H1 (cell line): Measurements from ENCODE around the gene EML1. TPM values are rescaled to one million over a fixed set of nuclear protein-coding genes. Genes with fewer than 3 reads are reported as not detected.

ENCODE experiments used
- CTCF ChIA-PET: fragments of 300-600 bp; sonication (Branson Sonifier 250); formaldehyde crosslinking; loops from one replicate; lab custom pipeline; 2021; ENCODE audit not compliant: partially characterized antibody; lab: Charles Lee
- POLR2A ChIA-PET: fragments of 300-600 bp; sonication (Branson Sonifier 250); formaldehyde crosslinking; loops from one replicate; lab custom pipeline; 2021; ENCODE audit warnings: inconsistent platforms; ENCODE audit not compliant: partially characterized antibody; lab: Charles Lee
- DNase-seq, 2 experiments: peaks; one replicate each; pipeline versions ENCODE4 v3.0.0 to v3.0.0-alpha.2; 2010 to 2022; ENCODE audit warnings: low spot score in 2 of 2, low read depth in 1 of 2, mixed read lengths in 1 of 2
- FAIRE-seq: peaks from 2 replicates; lab custom pipeline; 2011; peaks lifted over from hg19 to GRCh38; lab: Jason Lieb, UNC
- H2AFZ ChIP-seq: 2 replicates; pipeline ENCODE4 v1.8.1; 2012; ENCODE audit warnings: low read length, inconsistent platforms
- H2AK5ac ChIP-seq: 2 replicates; pipeline ENCODE4 v1.6.1; 2013; ENCODE audit warnings: low read depth, low read length
- H2BK120ac ChIP-seq: replicated peaks from 2 replicates; pipeline ENCODE3; 2013; ENCODE audit warnings: low read depth, low read length, inconsistent platforms
- H2BK12ac ChIP-seq: 2 replicates; pipeline ENCODE4 v1.6.1; 2013; ENCODE audit warnings: low read depth, low read length
- H2BK15ac ChIP-seq: 2 replicates; pipeline ENCODE4 v1.6.1; 2013; ENCODE audit warnings: low read length
- H2BK20ac ChIP-seq: 2 replicates; pipeline ENCODE4 v1.6.1; 2013; ENCODE audit warnings: low read length
- H2BK5ac ChIP-seq: 2 replicates; pipeline ENCODE4 v1.6.1; 2013; ENCODE audit warnings: low read depth, low read length
- H3K14ac ChIP-seq: 2 replicates; pipeline ENCODE4 v1.6.1; 2013; ENCODE audit warnings: inconsistent platforms; ENCODE audit not compliant: insufficient read length
- H3K18ac ChIP-seq: 2 replicates; pipeline ENCODE4 v1.6.1; 2013; ENCODE audit warnings: low read length; ENCODE audit errors: extremely low read depth
- H3K23ac ChIP-seq: 2 replicates; pipeline ENCODE4 v1.6.1; 2013; ENCODE audit warnings: inconsistent platforms; ENCODE audit not compliant: insufficient read length
- H3K23me2 ChIP-seq: 2 replicates; pipeline ENCODE4 v1.6.1; 2013; ENCODE audit warnings: low read depth, low read length
- H3K27ac ChIP-seq: 2 replicates; pipeline ENCODE4 v1.6.1; 2011; ENCODE audit warnings: low read depth, low read length, inconsistent platforms
- H3K27me3 ChIP-seq, 4 experiments: replicated peaks in 1 of 4; 1 replicate in 1 of 4; 2 replicates in 3 of 4; pipeline versions ENCODE4 v1.6.1 to v1.8.1; 2011 to 2013; ENCODE audit warnings: low read length in 3 of 4, mild to moderate bottlenecking in 3 of 4, inconsistent platforms in 2 of 4, mixed read lengths in 2 of 4, moderate library complexity in 1 of 4; ENCODE audit not compliant: control insufficient read depth in 3 of 4, insufficient read depth in 3 of 4; ENCODE audit errors: extremely low read depth in 1 of 4
- H3K36me3 ChIP-seq, 4 experiments: 2 replicates each; pipeline versions ENCODE4 v1.6.1 to v1.8.1; 2011 to 2013; ENCODE audit warnings: mild to moderate bottlenecking in 4 of 4, low read length in 3 of 4, moderate library complexity in 2 of 4, control low read depth in 1 of 4, inconsistent platforms in 1 of 4; ENCODE audit not compliant: insufficient read depth in 4 of 4, control insufficient read depth in 2 of 4
- H3K4ac ChIP-seq: replicated peaks from 2 replicates; pipeline ENCODE3; 2013; ENCODE audit warnings: low read length, low read depth, mixed read lengths, inconsistent platforms; ENCODE audit not compliant: insufficient read length
- H3K4me1 ChIP-seq, 4 experiments: replicated peaks in 1 of 4; 1 replicate in 1 of 4; 2 replicates in 3 of 4; pipeline versions ENCODE4 v1.6.1 to v1.8.1; 2011 to 2013; ENCODE audit warnings: low read length in 3 of 4, inconsistent platforms in 2 of 4, mixed read lengths in 1 of 4; ENCODE audit not compliant: insufficient read depth in 4 of 4, control insufficient read depth in 3 of 4
- H3K4me2 ChIP-seq, 2 experiments: 2 replicates each; pipeline versions ENCODE4 v1.6.1 to v1.8.1; 2011 to 2013; ENCODE audit warnings: low read depth in 2 of 2, low read length in 2 of 2, control low read depth in 1 of 2, inconsistent platforms in 1 of 2, mild to moderate bottlenecking in 1 of 2; ENCODE audit not compliant: insufficient read depth in 1 of 2
- H3K4me3 ChIP-seq, 4 experiments: fragments of 200-600, 300-600 bp in 1 of 4; sonication (generic), shearing (Covaris generic), sonication (Bioruptor Twin) in 1 of 4; 2 replicates each; pipeline versions ENCODE4 v1.5.1 to v1.8.1; 2011 to 2016; ENCODE audit warnings: low read length in 4 of 4, low read depth in 3 of 4, control low read depth in 2 of 4, inconsistent platforms in 2 of 4, mild to moderate bottlenecking in 2 of 4, mixed read lengths in 1 of 4, moderate library complexity in 1 of 4; ENCODE audit not compliant: insufficient read depth in 2 of 4; ENCODE audit errors: extremely low read depth in 1 of 4
- H3K56ac ChIP-seq: replicated peaks from 2 replicates; pipeline ENCODE3; 2013; ENCODE audit warnings: low read depth, mild to moderate bottlenecking, mixed read lengths, low read length, inconsistent platforms; ENCODE audit not compliant: insufficient read length
- H3K79me1 ChIP-seq: 2 replicates; pipeline ENCODE4 v1.6.1; 2013; ENCODE audit warnings: low read depth, low read length, control low read depth
- H3K79me2 ChIP-seq, 2 experiments: 2 replicates each; pipeline versions ENCODE4 v1.6.1 to v1.8.1; 2012 to 2013; ENCODE audit warnings: low read length in 2 of 2, mild to moderate bottlenecking in 2 of 2, inconsistent platforms in 1 of 2; ENCODE audit not compliant: insufficient read depth in 2 of 2, control insufficient read depth in 1 of 2
- H3K9ac ChIP-seq, 4 experiments: replicated peaks in 1 of 4; 1 replicate in 1 of 4; 2 replicates in 3 of 4; pipeline versions ENCODE4 v1.6.1 to v1.8.1; 2011 to 2013; ENCODE audit warnings: low read depth in 3 of 4, low read length in 3 of 4, control low read depth in 2 of 4, mild to moderate bottlenecking in 2 of 4, moderate library complexity in 2 of 4, inconsistent platforms in 1 of 4; ENCODE audit errors: extremely low read depth in 1 of 4
- H3K9me3 ChIP-seq, 2 experiments: 2 replicates each; pipeline versions ENCODE4 v1.6.1 to v1.8.1; 2012 to 2013; ENCODE audit warnings: mild to moderate bottlenecking in 2 of 2, moderate library complexity in 2 of 2, control low read depth in 1 of 2, inconsistent platforms in 1 of 2, low read depth in 1 of 2, low read length in 1 of 2, mixed read lengths in 1 of 2; ENCODE audit not compliant: insufficient read depth in 2 of 2
- H4K20me1 ChIP-seq, 2 experiments: replicated peaks in 1 of 2; 2 replicates each; pipeline versions ENCODE3 to v1.8.1; 2011 to 2013; ENCODE audit warnings: inconsistent platforms in 2 of 2, low read length in 2 of 2, mild to moderate bottlenecking in 1 of 2; ENCODE audit not compliant: insufficient read depth in 2 of 2, control insufficient read depth in 1 of 2
- H4K5ac ChIP-seq: 2 replicates; pipeline ENCODE4 v1.6.1; 2013; ENCODE audit warnings: low read length, low read depth, mixed read lengths, inconsistent platforms; ENCODE audit not compliant: insufficient read length
- H4K8ac ChIP-seq: 2 replicates; pipeline ENCODE4 v1.8.0; 2013; ENCODE audit warnings: mild to moderate bottlenecking, moderate library complexity, low read length, inconsistent platforms; ENCODE audit not compliant: insufficient read depth; ENCODE audit errors: extremely low read depth
- H4K91ac ChIP-seq: replicated peaks from 2 replicates; pipeline ENCODE3; 2013; ENCODE audit warnings: low read length, mixed read lengths, inconsistent platforms; ENCODE audit not compliant: insufficient read length
- CHD1 ChIP-seq: IDR thresholded peaks from 2 replicates; pipeline ENCODE4 v1.6.1; 2012; ENCODE audit warnings: low read depth, low read length, improper control_type of control experiment
- CTBP2 ChIP-seq: IDR thresholded peaks from 2 replicates; pipeline ENCODE4 v1.7.0; 2011; ENCODE audit warnings: borderline replicate concordance, mild to moderate bottlenecking, moderate library complexity, mixed read lengths, low read length; ENCODE audit not compliant: insufficient read depth, insufficient read length
- HDAC6 ChIP-seq: IDR thresholded peaks from one replicate; pipeline ENCODE4 v1.7.1; 2012; ENCODE audit warnings: low read depth, mild to moderate bottlenecking, inconsistent platforms, low read length, moderate library complexity
- KDM5A ChIP-seq: fragments of 200-600 bp; IDR thresholded peaks from 2 replicates; pipeline ENCODE4 v1.7.1; 2012; ENCODE audit warnings: mild to moderate bottlenecking, low read length, inconsistent platforms, mixed read lengths
- MAFK ChIP-seq: IDR thresholded peaks from 2 replicates; pipeline ENCODE4 v1.6.1; 2012; ENCODE audit warnings: low read depth, mild to moderate bottlenecking, improper control_type of control experiment, low read length
- POLR2A ChIP-seq, 2 experiments: IDR thresholded peaks; 1 replicate in 1 of 2; 2 replicates in 1 of 2; pipeline ENCODE4 v1.6.1; 2011; ENCODE audit warnings: low read depth in 2 of 2, low read length in 2 of 2, mild to moderate bottlenecking in 2 of 2; ENCODE audit errors: control extremely low read depth in 1 of 2
- SAP30 ChIP-seq: fragments of 300-600 bp; sonication (generic); IDR thresholded peaks from 2 replicates; pipeline ENCODE4 v1.7.1; 2012; ENCODE audit warnings: low read length, moderate library complexity, mild to moderate bottlenecking, inconsistent platforms; ENCODE audit not compliant: insufficient read depth, insufficient replicate concordance
- SIN3A ChIP-seq, 2 experiments: IDR thresholded peaks in 1 of 2; conservative IDR thresholded peaks in 1 of 2; 2 replicates each; pipeline ENCODE4 v1.6.1; 2011 to 2012; ENCODE audit warnings: low read length in 2 of 2, improper control_type of control experiment in 1 of 2, low read depth in 1 of 2, mild to moderate bottlenecking in 1 of 2
- TAF1 ChIP-seq: IDR thresholded peaks from 2 replicates; pipeline ENCODE4 v1.6.1; 2011; ENCODE audit warnings: mild to moderate bottlenecking, low read depth, low read length
- TBP ChIP-seq: IDR thresholded peaks from 2 replicates; pipeline ENCODE4 v1.6.1; 2011; ENCODE audit warnings: low read depth, low read length, improper control_type of control experiment
- YY1 ChIP-seq: IDR thresholded peaks from 2 replicates; pipeline ENCODE4 v1.6.1; 2011; ENCODE audit warnings: low read depth, mild to moderate bottlenecking, low read length
- WGBS, 2 experiments: shearing (Covaris generic) in 1 of 2; methylation state at CpG; one replicate each; pipeline versions ENCODE4 v1.1.6 to v1.1.7; 2013 to 2015; ENCODE audit warnings: low lambda C conversion rate in 2 of 2, mixed read lengths in 2 of 2, inconsistent platforms in 1 of 2, low coverage in 1 of 2, missing lambda C conversion rate in 1 of 2; ENCODE audit not compliant: insufficient replicate concordance in 2 of 2, insufficient coverage in 1 of 2, insufficient read length in 1 of 2; ENCODE audit errors: extremely low coverage in 1 of 2, missing lambda C conversion rate in 1 of 2; 5-methylcytosine and 5-hydroxymethylcytosine counted together
- polyA plus RNA-seq, 7 experiments: library from polyadenylated mRNA; depleted of rRNA in 3 of 7; stranded (reverse) in 5 of 7; unstranded in 2 of 7; fragments of >200 nt in 5 of 7; fragments of 200-250 nt in 2 of 7; gene quantifications; 1 replicate in 5 of 7; 2 replicates in 1 of 7; 4 replicates in 1 of 7; pipeline versions ENCODE4 v1.2.1 to v1.2.3, GENCODE V29; 2011 to 2013; ENCODE audit warnings: missing spikeins in 2 of 7, mixed read lengths in 2 of 7
- total RNA-seq: library from RNA; stranded (reverse); fragmentation: NEBNext Ultra II Directional; extraction: Animal tissue kit (Norgen Biotek cat#: 25700); gene quantifications from 2 replicates; pipeline ENCODE4 v1.2.1, GENCODE V29; 2021

Gene EML1
- total and polyA plus RNA-seq, 2 of the 8 experiments (the other 6 are each of a cell fraction or from before 2014, with no cell fraction given) = 11.1 to 24.7 TPM

DNA sequence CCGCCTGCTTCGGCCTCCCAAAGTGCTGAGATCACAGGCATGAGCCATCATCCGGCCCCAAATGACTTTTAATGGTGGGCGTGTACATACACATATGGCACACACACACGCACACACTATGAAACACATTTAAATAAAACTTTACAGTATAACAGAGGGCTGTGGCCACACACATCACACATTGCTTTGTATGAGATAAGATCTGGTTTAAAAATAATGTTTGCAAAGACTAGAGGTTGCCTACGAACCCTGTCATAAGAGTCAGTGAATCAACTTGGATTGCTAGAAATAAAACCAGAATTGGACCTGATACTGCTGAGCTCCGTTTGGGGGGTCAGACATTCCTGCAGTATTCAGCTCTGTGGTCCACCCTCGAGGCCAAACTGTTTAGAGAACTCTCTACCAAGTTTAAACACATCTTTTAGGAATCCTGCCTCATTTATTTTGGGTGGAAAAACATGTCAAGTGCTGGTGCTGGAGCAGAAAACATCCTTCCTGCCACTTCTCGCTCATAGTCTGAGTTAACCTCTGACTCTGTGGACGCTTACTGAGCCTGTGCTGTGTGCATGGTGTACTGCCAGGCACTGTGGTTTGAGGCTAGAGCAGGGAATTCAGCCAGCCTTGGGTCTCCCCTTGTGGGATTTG is 47.8 kb upstream of the EML1 start:
- peaks cover 4 to 13% (median 6%) of the 10 kb centered on the region in 4 experiments for H3K4me1 ChIP-seq
- H3K9me3 ChIP-seq = no peaks in the 10 kb centered on the region
- H2BK20ac ChIP-seq = peak overlapping the region; percentile 80
- TF ChIP-seq CHD1 (no peak), SAP30 (no peak), YY1 (no peak), KDM5A (no peak), MAFK (no peak), TAF1 (no peak), HDAC6 (no peak), SIN3A (conservative IDR thresholded peaks at IDR 0.05 in 1 of 2, IDR thresholded peaks at IDR 0.05 in 1 of 2; ENCODE audit: low read depth in 1 of 2, low read length in 2 of 2) (no peak), TBP (no peak), POLR2A (IDR thresholded peaks at IDR 0.05; ENCODE audit: control extremely low read depth in 1 of 2, low read depth in 2 of 2, low read length in 2 of 2) (no peak), CTBP2 (no peak)
- H2BK120ac ChIP-seq = no peak overlapping the region
- no peaks in the 10 kb centered on the region; the same call in 1 of the 2 replicates for H3K23me2 ChIP-seq
- POLR2A ChIA-PET = no interaction called here
- H3K36me3 ChIP-seq = no peaks in the 10 kb centered on the region
- no peaks in the 10 kb centered on the region for H4K20me1 ChIP-seq
- H3K4ac ChIP-seq = peak overlapping the region; percentile 44
- no peak overlapping the region for H3K56ac ChIP-seq
- H3K79me1 ChIP-seq = no peaks in the 10 kb centered on the region
- H3K4me3 ChIP-seq = no peak overlapping the region
- no peak overlapping the region for H3K27ac ChIP-seq
- no peak overlapping the region for H4K5ac ChIP-seq
- peak overlapping the region; percentile 58 for H4K91ac ChIP-seq
- no peak overlapping the region for H2BK5ac ChIP-seq
- WGBS, 2 experiments = 89% methylated on average over 10 of the region's 10 CpGs; no CpG with 5 or more reads in 1 of the 2 experiments
- H3K4me2 ChIP-seq = no peak overlapping the region
- H2AFZ ChIP-seq = no peak overlapping the region
- DNase-seq = no peak
- no peak overlapping the region for H3K9ac ChIP-seq
- H3K14ac ChIP-seq = no peak overlapping the region
- H2BK15ac ChIP-seq = 0 out of 2 replicates have a peak overlapping the region, but pooled peaks have one; percentile 61
- no peak for FAIRE-seq
- H2BK12ac ChIP-seq = peak overlapping the region; percentile 6; the same call in 1 of the 2 replicates
- H4K8ac ChIP-seq = no peak overlapping the region
- H3K27me3 ChIP-seq = no peaks in the 10 kb centered on the region; a peak in 2 of 7 replicates
- CTCF ChIA-PET = interaction anchor here (0.7 to 17.3 kb wide), 11 partner anchors 8 to 169 kb away, joined by 3 to 237 read pairs (median 3); no protein-coding TSS in a partner anchor
- H3K79me2 ChIP-seq = no peaks in the 10 kb centered on the region
- H2AK5ac ChIP-seq = no peak overlapping the region; the same call in 1 of the 2 replicates
- H3K18ac ChIP-seq = no peak overlapping the region
- H3K23ac ChIP-seq = no peak overlapping the region
